HG03108 (cell line): ENCODE results near the gene SMARCA2.
"Not testable (repeated sequence)": the region's sequence is repeated elsewhere in the genome, so short reads cannot be mapped to it uniquely, and the experiment has no call there.

Source experiments
- ATAC-seq: cut with Tn5 transposase; IDR thresholded peaks from one replicate; pipeline ENCODE4 v1.9.1; 2021; ENCODE audit warnings: moderate library complexity; ENCODE audit not compliant: unreplicated experiment

SMARCA2 gene

GRCh38 chr9:2134391-2134790 is 119.2 kb downstream of the SMARCA2 start:
- ATAC-seq: no peak

- ATAC-seq: no peak
Measured at GRCh38 chr9:2138646-2139045, 123.5 kb downstream of the SMARCA2 start.

- ATAC-seq: no peak
Measured at GRCh38 chr9:2140600-2141223, 125.6 kb downstream of the SMARCA2 start.

- no peak for ATAC-seq
Measured at GRCh38 chr9:2142212-2142611, 127.1 kb downstream of the SMARCA2 start.

- ATAC-seq: no peak
Measured at GRCh38 chr9:2144619-2145018, 129.5 kb downstream of the SMARCA2 start.

GRCh38 chr9:2145746-2146145 is 130.6 kb downstream of the SMARCA2 start:
- ATAC-seq: no peak

- ATAC-seq: not testable (repeated sequence)
Measured at GRCh38 chr9:2146700-2147099, 131.6 kb downstream of the SMARCA2 start.

GRCh38 chr9:2150338-2150737 is 135.2 kb downstream of the SMARCA2 start:
- ATAC-seq: no peak

GRCh38 chr9:2151171-2151570 is 136.0 kb downstream of the SMARCA2 start:
- ATAC-seq: no peak

- ATAC-seq: no peak
Measured at GRCh38 chr9:2152966-2153629, 138.0 kb downstream of the SMARCA2 start.

GRCh38 chr9:2153630-2154217 is 138.6 kb downstream of the SMARCA2 start:
- ATAC-seq: no peak

GRCh38 chr9:2154731-2155130 is 139.6 kb downstream of the SMARCA2 start:
- ATAC-seq: no peak

GRCh38 chr9:2155966-2156365 is 140.8 kb downstream of the SMARCA2 start:
- no peak for ATAC-seq

GRCh38 chr9:2157277-2158110 is 142.3 kb downstream of the SMARCA2 start:
- peak; percentile 28 for ATAC-seq

GRCh38 chr9:2158111-2158610 is 143.0 kb downstream of the SMARCA2 start:
- peak; percentile 38 for ATAC-seq

GRCh38 chr9:2158766-2159430 is 143.8 kb downstream of the SMARCA2 start:
- no peak for ATAC-seq

GRCh38 chr9:2159521-2160454 is 144.6 kb downstream of the SMARCA2 start:
- ATAC-seq: no peak

GRCh38 chr9:2161661-2162060 is 146.5 kb downstream of the SMARCA2 start:
- no peak for ATAC-seq

- ATAC-seq: no peak
Measured at GRCh38 chr9:2163231-2163885, 148.2 kb downstream of the SMARCA2 start.
